ENCODE measurements around the gene BOLA3.

The BOLA3 gene

DNA sequence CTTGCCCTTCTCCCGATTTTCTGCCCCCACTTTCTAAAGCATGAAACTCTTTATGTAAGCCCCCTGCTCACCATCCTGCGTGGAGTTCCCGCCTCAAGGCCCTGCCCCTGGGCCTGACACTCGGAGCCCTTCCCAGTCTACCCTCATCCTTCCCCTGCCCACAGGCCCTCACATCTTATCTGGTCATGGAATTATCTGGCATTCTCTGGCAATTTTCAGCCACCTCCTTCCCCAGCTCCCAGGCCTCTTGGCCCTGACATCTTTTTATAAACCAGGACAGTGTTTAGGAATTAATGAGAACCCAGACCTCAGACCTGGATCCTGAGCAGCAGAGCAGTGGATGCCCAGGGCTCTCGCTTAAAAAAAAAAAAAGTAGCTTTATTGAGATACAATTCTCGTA, 61.7 kb downstream of the BOLA3 start:
- Histone ChIP-seq H3K79me2 (ENCODE audit: low read length) (peaks cover 68% of the 10 kb centered on the region), H3K9me3 (ENCODE audit: insufficient read depth, low read length) (no peaks in the 10 kb centered on the region), H3K27me3 (ENCODE audit: low read depth, low read length) (no peaks in the 10 kb centered on the region), H2AFZ (ENCODE audit: low read depth, low read length) (no peak overlapping the region), H3K4me3 (ENCODE audit: low read length) (no peak overlapping the region), H3K4me2 (ENCODE audit: low read length) (no peak overlapping the region), H3K27ac (ENCODE audit: low read length) (no peak overlapping the region), H4K20me1 (ENCODE audit: insufficient read depth, low read length) (peaks cover 21% of the 10 kb centered on the region), H3K4me1 (ENCODE audit: low read length) (no peaks in the 10 kb centered on the region), H3K36me3 (replicated peaks; ENCODE audit: low read depth, low read length) (peaks cover 72% of the 10 kb centered on the region), H3K9ac (ENCODE audit: low read length) (no peak overlapping the region)
- TF ChIP-seq CTCF (IDR thresholded peaks at IDR 0.05; ENCODE audit: low read depth, low read length) (no peak), EZH2phosphoT487 (IDR thresholded peaks at IDR 0.05; ENCODE audit: low read depth) (no peak)

Data from OCI-LY3 (cell line).